H9 (cell line): ENCODE results near the gene ENPP6. TPM values are rescaled to one million over a fixed set of nuclear protein-coding genes. Genes with fewer than 3 reads are reported as not detected.

ENCODE experiments used
- DNase-seq: peaks from one replicate; pipeline ENCODE4 v3.0.0-alpha.2; 2017
- H2AFZ ChIP-seq: one replicate; pipeline ENCODE4 v1.6.1; 2013; ENCODE audit warnings: mild to moderate bottlenecking, low read length, control low read depth, moderate library complexity
- H2AK5ac ChIP-seq: 2 replicates; pipeline ENCODE4 v1.6.1; 2013; ENCODE audit warnings: low read length, control low read depth, mixed read lengths; ENCODE audit not compliant: insufficient read length
- H2BK120ac ChIP-seq: one replicate; pipeline ENCODE4 v1.6.1; 2013; ENCODE audit warnings: low read depth, mild to moderate bottlenecking, low read length, control low read depth, inconsistent platforms; ENCODE audit not compliant: poor library complexity, severe bottlenecking
- H2BK12ac ChIP-seq: 2 replicates; pipeline ENCODE4 v1.6.1; 2013; ENCODE audit warnings: low read length, control low read depth, mixed read lengths, low read depth; ENCODE audit not compliant: insufficient read length
- H2BK15ac ChIP-seq: 2 replicates; pipeline ENCODE4 v1.6.1; 2013; ENCODE audit warnings: low read depth, low read length, control low read depth
- H2BK20ac ChIP-seq: one replicate; pipeline ENCODE4 v1.6.1; 2013; ENCODE audit warnings: low read depth, mild to moderate bottlenecking, low read length, control low read depth, inconsistent platforms; ENCODE audit not compliant: poor library complexity, severe bottlenecking
- H2BK5ac ChIP-seq: 2 replicates; pipeline ENCODE4 v1.6.1; 2013; ENCODE audit warnings: low read length, control low read depth, mixed read lengths; ENCODE audit not compliant: insufficient read length
- H3K14ac ChIP-seq: 2 replicates; pipeline ENCODE4 v1.6.1; 2013; ENCODE audit warnings: low read length, control low read depth; ENCODE audit not compliant: insufficient read depth
- H3K18ac ChIP-seq: 2 replicates; pipeline ENCODE4 v1.6.1; 2013; ENCODE audit warnings: low read depth, mild to moderate bottlenecking, mixed read lengths, low read length, control low read depth; ENCODE audit not compliant: insufficient read length
- H3K23ac ChIP-seq: 2 replicates; pipeline ENCODE4 v1.6.1; 2013; ENCODE audit warnings: low read length, control low read depth, mixed read lengths, low read depth; ENCODE audit not compliant: insufficient read length
- H3K23me2 ChIP-seq: 2 replicates; pipeline ENCODE4 v1.6.1; 2013; ENCODE audit warnings: low read depth, mild to moderate bottlenecking, mixed read lengths, low read length, control low read depth; ENCODE audit not compliant: insufficient read length, poor library complexity, severe bottlenecking
- H3K27ac ChIP-seq: 2 replicates; pipeline ENCODE4 v1.5.1; 2013; ENCODE audit warnings: low read length, control low read depth, mixed read lengths, low read depth; ENCODE audit not compliant: insufficient read length
- H3K27me3 ChIP-seq: 2 replicates; pipeline ENCODE4 v1.6.1; 2013; ENCODE audit warnings: low read length, control low read depth, inconsistent platforms; ENCODE audit not compliant: insufficient read depth
- H3K4ac ChIP-seq: 2 replicates; pipeline ENCODE4 v1.6.1; 2013; ENCODE audit warnings: low read depth, mild to moderate bottlenecking, control low read depth, inconsistent platforms, low read length, moderate library complexity
- H3K4me1 ChIP-seq: 2 replicates; pipeline ENCODE4 v1.6.1; 2013; ENCODE audit warnings: low read length, control low read depth, inconsistent platforms; ENCODE audit not compliant: insufficient read depth
- H3K4me2 ChIP-seq: 2 replicates; pipeline ENCODE4 v1.6.1; 2013; ENCODE audit warnings: low read length, control low read depth, mixed read lengths; ENCODE audit not compliant: insufficient read length, insufficient read depth
- H3K56ac ChIP-seq: 2 replicates; pipeline ENCODE4 v1.6.1; 2013; ENCODE audit warnings: low read depth, mild to moderate bottlenecking, mixed read lengths, low read length, control low read depth; ENCODE audit not compliant: insufficient read length
- H3K79me1 ChIP-seq: 2 replicates; pipeline ENCODE4 v1.6.1; 2013; ENCODE audit warnings: low read depth, mild to moderate bottlenecking, moderate library complexity, low read length, control low read depth, inconsistent platforms; ENCODE audit not compliant: insufficient read depth, poor library complexity, severe bottlenecking
- H3K79me2 ChIP-seq: 2 replicates; pipeline ENCODE4 v1.6.1; 2013; ENCODE audit warnings: low read length, control low read depth, inconsistent platforms; ENCODE audit not compliant: insufficient read depth
- H3K9ac ChIP-seq: 2 replicates; pipeline ENCODE4 v1.6.1; 2013; ENCODE audit warnings: low read length, control low read depth, mixed read lengths; ENCODE audit not compliant: insufficient read length; ENCODE audit errors: extremely low read depth
- H3K9me3 ChIP-seq: one replicate; pipeline ENCODE4 v1.6.1; 2013; ENCODE audit warnings: low read depth, low read length, inconsistent platforms; ENCODE audit not compliant: control insufficient read depth
- H3T11ph ChIP-seq: one replicate; pipeline ENCODE4 v1.6.1; 2013; ENCODE audit warnings: mild to moderate bottlenecking, low read length, control low read depth, inconsistent platforms
- H4K20me1 ChIP-seq: one replicate; pipeline ENCODE4 v1.6.1; 2013; ENCODE audit not compliant: control insufficient read depth, insufficient read length, insufficient read depth
- H4K5ac ChIP-seq: 2 replicates; pipeline ENCODE4 v1.6.1; 2013; ENCODE audit warnings: low read depth, mild to moderate bottlenecking, mixed read lengths, low read length, control low read depth; ENCODE audit not compliant: insufficient read length
- H4K8ac ChIP-seq: replicated peaks from 2 replicates; pipeline ENCODE4 v1.6.1; 2013; ENCODE audit warnings: low read length, control low read depth, mixed read lengths, low read depth; ENCODE audit not compliant: insufficient read length
- H4K91ac ChIP-seq: 2 replicates; pipeline ENCODE4 v1.6.1; 2013; ENCODE audit warnings: low read depth, mild to moderate bottlenecking, moderate library complexity, mixed read lengths, low read length, control low read depth; ENCODE audit not compliant: insufficient read length
- H3K27ac Mint-ChIP-seq, 3 experiments: 2 replicates in 2 of 3; 3 replicates in 1 of 3; pipeline ENCODE4 v1.8.0; 2020 to 2021; ENCODE audit warnings: mixed read lengths in 3 of 3, mild to moderate bottlenecking in 1 of 3, moderate library complexity in 1 of 3
- H3K27me3 Mint-ChIP-seq: 2 replicates; pipeline ENCODE4 v1.8.0; 2021; ENCODE audit warnings: low read depth, mild to moderate bottlenecking, moderate library complexity, mixed read lengths
- H3K36me3 Mint-ChIP-seq, 3 experiments: 2 replicates in 2 of 3; 3 replicates in 1 of 3; pipeline ENCODE4 v1.8.0; 2020 to 2021; ENCODE audit warnings: low read depth in 3 of 3, mixed read lengths in 3 of 3; ENCODE audit not compliant: insufficient read depth in 1 of 3
- H3K4me1 Mint-ChIP-seq, 2 experiments: 2 replicates each; pipeline ENCODE4 v1.8.0; 2020; ENCODE audit warnings: mixed read lengths in 2 of 2
- H3K4me3 Mint-ChIP-seq, 2 experiments: 2 replicates in 1 of 2; 3 replicates in 1 of 2; pipeline ENCODE4 v1.8.0; 2020 to 2021; ENCODE audit warnings: mild to moderate bottlenecking in 2 of 2, mixed read lengths in 2 of 2, moderate library complexity in 1 of 2
- H3K9me3 Mint-ChIP-seq, 2 experiments: 2 replicates in 1 of 2; 3 replicates in 1 of 2; pipeline ENCODE4 v1.8.0; 2020; ENCODE audit warnings: mild to moderate bottlenecking in 2 of 2, mixed read lengths in 2 of 2, moderate library complexity in 1 of 2
- WGBS: extraction: QIAGEN DNeasy Blood & Tissue Kit; methylation state at CpG from one replicate; pipeline ENCODE4 v1.1.7; 2013; ENCODE audit warnings: missing lambda C conversion rate, low lambda C conversion rate, mixed read lengths; ENCODE audit not compliant: insufficient read length; ENCODE audit errors: extremely low coverage; 5-methylcytosine and 5-hydroxymethylcytosine counted together
- total RNA-seq: library from RNA; stranded (reverse); gene quantifications from 2 replicates; pipeline ENCODE4 v1.2.1, GENCODE V29; 2021
- TF ChIP-seq, protein P1 (sequence below): fragments of 200-600 bp; sonication (generic); conservative IDR thresholded peaks from 3 replicates; pipeline ENCODE4 v1.8.0; 2021; ENCODE audit warnings: antibody characterized with exemption, mild to moderate bottlenecking

ENPP6 gene
- total RNA-seq, 1 experiment from 2014 or later: not detected

DNA sequence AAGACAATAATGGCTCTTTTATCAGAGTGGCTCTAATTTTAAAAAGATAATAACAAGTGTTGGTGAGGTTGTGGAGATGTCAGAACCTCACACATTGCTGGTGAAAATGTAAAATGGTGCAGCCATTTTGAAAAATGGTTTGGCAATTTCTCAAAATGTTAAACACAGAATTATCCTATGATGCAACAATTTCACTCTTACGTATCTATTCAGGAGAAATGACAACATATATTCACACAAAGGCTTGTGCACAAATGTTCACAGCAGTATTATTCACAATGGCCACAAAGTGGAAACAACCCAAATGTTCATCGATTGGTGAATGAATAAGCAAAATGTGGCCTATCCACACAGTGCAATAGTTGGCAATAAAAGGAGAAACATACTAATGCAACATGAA, 24.7 kb downstream of the ENPP6 start:
- H3K27me3 ChIP-seq: no peaks in the 10 kb centered on the region
- H3K79me1 ChIP-seq: no peaks in the 10 kb centered on the region
- H3K9me3 Mint-ChIP-seq: peaks cover 9 to 16% of the 10 kb centered on the region in 2 experiments
- no peak overlapping the region for H3K9ac ChIP-seq
- H2BK15ac ChIP-seq: no peak overlapping the region
- no peak overlapping the region for H3T11ph ChIP-seq
- H4K20me1 ChIP-seq: no peaks in the 10 kb centered on the region
- no peak overlapping the region for H4K5ac ChIP-seq
- no peak overlapping the region for H3K27ac Mint-ChIP-seq
- no peak overlapping the region for H2BK12ac ChIP-seq
- no peak overlapping the region for H3K27ac ChIP-seq
- no peak overlapping the region for H2BK20ac ChIP-seq
- no peak overlapping the region for H4K8ac ChIP-seq
- H2BK120ac ChIP-seq: no peak overlapping the region
- no peak overlapping the region for H3K4ac ChIP-seq
- H3K18ac ChIP-seq: no peak overlapping the region
- no peak overlapping the region for H4K91ac ChIP-seq
- peaks cover 3 to 13% (median 4%) of the 10 kb centered on the region in 3 experiments; a peak in 6 of 7 replicates for H3K36me3 Mint-ChIP-seq
- DNase-seq: no peak
- H3K56ac ChIP-seq: no peak overlapping the region
- peaks cover 14 to 17% of the 10 kb centered on the region in 2 experiments for H3K4me1 Mint-ChIP-seq
- no CpG with 5 or more reads among the region's 2 CpGs for WGBS
- no peak overlapping the region for H2AFZ ChIP-seq
- no peak overlapping the region for H3K4me2 ChIP-seq
- TF ChIP-seq, protein P1, sequence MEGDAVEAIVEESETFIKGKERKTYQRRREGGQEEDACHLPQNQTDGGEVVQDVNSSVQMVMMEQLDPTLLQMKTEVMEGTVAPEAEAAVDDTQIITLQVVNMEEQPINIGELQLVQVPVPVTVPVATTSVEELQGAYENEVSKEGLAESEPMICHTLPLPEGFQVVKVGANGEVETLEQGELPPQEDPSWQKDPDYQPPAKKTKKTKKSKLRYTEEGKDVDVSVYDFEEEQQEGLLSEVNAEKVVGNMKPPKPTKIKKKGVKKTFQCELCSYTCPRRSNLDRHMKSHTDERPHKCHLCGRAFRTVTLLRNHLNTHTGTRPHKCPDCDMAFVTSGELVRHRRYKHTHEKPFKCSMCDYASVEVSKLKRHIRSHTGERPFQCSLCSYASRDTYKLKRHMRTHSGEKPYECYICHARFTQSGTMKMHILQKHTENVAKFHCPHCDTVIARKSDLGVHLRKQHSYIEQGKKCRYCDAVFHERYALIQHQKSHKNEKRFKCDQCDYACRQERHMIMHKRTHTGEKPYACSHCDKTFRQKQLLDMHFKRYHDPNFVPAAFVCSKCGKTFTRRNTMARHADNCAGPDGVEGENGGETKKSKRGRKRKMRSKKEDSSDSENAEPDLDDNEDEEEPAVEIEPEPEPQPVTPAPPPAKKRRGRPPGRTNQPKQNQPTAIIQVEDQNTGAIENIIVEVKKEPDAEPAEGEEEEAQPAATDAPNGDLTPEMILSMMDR: no peak
- H2BK5ac ChIP-seq: no peak overlapping the region
- H3K23ac ChIP-seq: no peak overlapping the region
- H3K27me3 Mint-ChIP-seq: peaks cover 2% of the 10 kb centered on the region; the same call in 1 of the 2 replicates
- H3K14ac ChIP-seq: no peak overlapping the region
- peaks cover 6% of the 10 kb centered on the region for H3K9me3 ChIP-seq
- H3K79me2 ChIP-seq: no peaks in the 10 kb centered on the region
- no peaks in the 10 kb centered on the region; the same call in 1 of the 2 replicates for H3K4me1 ChIP-seq
- H3K23me2 ChIP-seq: no peaks in the 10 kb centered on the region
- H2AK5ac ChIP-seq: no peak overlapping the region
- no peak overlapping the region for H3K4me3 Mint-ChIP-seq
